GM12878 (cell line): ENCODE data around the gene CIB4.
"Not testable (repeated sequence)": the region's sequence is repeated elsewhere in the genome, so short reads cannot be mapped to it uniquely, and the experiment has no call there.

ENCODE experiments used
- BCLAF1 ChIP-seq: fragments of 450-650 bp; IDR thresholded peaks from 2 replicates; pipeline ENCODE4 v1.6.1; 2017; ENCODE audit warnings: antibody characterized with exemption, mild to moderate bottlenecking, moderate library complexity
- CTCF ChIP-seq, 3 experiments: IDR thresholded peaks in 2 of 3; conservative IDR thresholded peaks in 1 of 3; 2 replicates each; pipeline ENCODE4 v1.5.1; 2011; ENCODE audit warnings: low read depth in 3 of 3, low read length in 3 of 3, mild to moderate bottlenecking in 3 of 3, control low read depth in 2 of 3, moderate library complexity in 2 of 3, inconsistent platforms in 1 of 3, mixed read lengths in 1 of 3; ENCODE audit not compliant: control insufficient read depth in 2 of 3, insufficient read depth in 1 of 3; ENCODE audit errors: extremely low read depth in 1 of 3
- GABPA ChIP-seq: IDR thresholded peaks from 2 replicates; pipeline ENCODE4 v1.6.1; 2014; ENCODE audit warnings: antibody characterized with exemption, low read depth, mild to moderate bottlenecking, inconsistent platforms
- SIN3A ChIP-seq: IDR thresholded peaks from 2 replicates; pipeline ENCODE4 v1.6.1; 2012; ENCODE audit warnings: low read depth, low read length, improper control_type of control experiment
- SMC3 ChIP-seq: IDR thresholded peaks from 2 replicates; pipeline ENCODE4 v1.6.1; 2011; ENCODE audit warnings: low read length, improper control_type of control experiment, borderline replicate concordance
- YBX1 ChIP-seq: fragments of 450-650 bp; IDR thresholded peaks from 2 replicates; pipeline ENCODE4 v1.6.1; 2016; ENCODE audit warnings: antibody characterized with exemption

- not testable (repeated sequence) for TF ChIP-seq BCLAF1; CTCF (IDR thresholded peaks at IDR 0.05 in 2 of 3, conservative IDR thresholded peaks at IDR 0.05 in 1 of 3; ENCODE audit: control insufficient read depth in 2 of 3, extremely low read depth in 1 of 3, insufficient read depth in 1 of 3, low read depth in 3 of 3, low read length in 3 of 3); SMC3; YBX1; GABPA; SIN3A
These were observed 74.4 kb downstream of the CIB4 start for GRCh38 chr2:26566731-26567130.
